HG03442 (cell line): ENCODE measurements around the gene PHF19.

Source experiments
- ATAC-seq: cut with Tn5 transposase; IDR thresholded peaks from one replicate; pipeline ENCODE4 v1.9.1; 2021; ENCODE audit warnings: mild to moderate bottlenecking, moderate library complexity; ENCODE audit not compliant: unreplicated experiment

Gene PHF19

GRCh38 chr9:120818595-120818994 is 58.4 kb downstream of the PHF19 start:
- ATAC-seq: no peak

- ATAC-seq: no peak
Observed at GRCh38 chr9:120815075-120815474, 61.9 kb downstream of the PHF19 start.

- ATAC-seq: no peak
Observed at GRCh38 chr9:120808931-120809330, 68.1 kb downstream of the PHF19 start.

- no peak for ATAC-seq
Observed at GRCh38 chr9:120807607-120808379, 69.2 kb downstream of the PHF19 start.
